Skeletal muscle tissue (tissue), 4 donors: Measurements from ENCODE around the gene PHF1. TPM values are rescaled to one million over a fixed set of nuclear protein-coding genes. Genes with fewer than 3 reads are reported as not detected.

Experiments
- H3K27ac ChIP-seq: one replicate; pipeline ENCODE4 v1.7.0; 2013; ENCODE audit warnings: mild to moderate bottlenecking, low read depth, low read length, inconsistent platforms
- H3K27me3 ChIP-seq, 3 donors: one replicate each; pipeline ENCODE4 v1.7.0; 2013; ENCODE audit warnings: low read length in 3 of 3; ENCODE audit not compliant: control insufficient read depth in 3 of 3, insufficient read depth in 3 of 3
- H3K36me3 ChIP-seq, 3 donors: one replicate each; pipeline ENCODE4 v1.7.0; 2013; ENCODE audit warnings: low read length in 3 of 3; ENCODE audit not compliant: control insufficient read depth in 3 of 3, insufficient read depth in 3 of 3
- H3K4me1 ChIP-seq, 3 donors: one replicate each; pipeline ENCODE4 v1.7.0; 2013; ENCODE audit warnings: low read length in 3 of 3, mild to moderate bottlenecking in 3 of 3; ENCODE audit not compliant: control insufficient read depth in 3 of 3, insufficient read depth in 3 of 3
- H3K4me3 ChIP-seq, 3 donors: one replicate each; pipeline ENCODE4 v1.7.0; 2013; ENCODE audit warnings: low read length in 3 of 3
- H3K9ac ChIP-seq, 3 donors: one replicate each; pipeline ENCODE4 v1.7.0; 2013; ENCODE audit warnings: low read length in 3 of 3, mild to moderate bottlenecking in 3 of 3, moderate library complexity in 2 of 3, low read depth in 1 of 3
- H3K9me3 ChIP-seq, 3 donors: one replicate each; pipeline ENCODE4 v1.7.0; 2013; ENCODE audit warnings: low read length in 3 of 3; ENCODE audit not compliant: control insufficient read depth in 3 of 3
- total RNA-seq: library from RNA; depleted of rRNA; stranded (reverse); fragments of >200 nt; gene quantifications from one replicate; pipeline ENCODE4 v1.2.3, GENCODE V29; 2014
- donor health status: Osteomylitis.

Gene PHF1
- total RNA-seq, 1 donor from 2014 or later = 5.7 TPM

GRCh38 chr6:33407132-33407718, 3.6 kb upstream of the PHF1 start:
- Histone ChIP-seq H3K27me3 (no peaks in the 10 kb centered on the region), H3K36me3 (peaks cover 0 to 2% (median under 1%) of the 10 kb centered on the region in 3 donors), H3K4me3 (no peak overlapping the region), H3K9ac (no peak overlapping the region), H3K9me3 (no peaks in the 10 kb centered on the region), H3K4me1 (peaks cover 11 to 17% (median 14%) of the 10 kb centered on the region in 3 donors), H3K27ac (no peak overlapping the region)

- Histone ChIP-seq H3K27me3 (no peaks in the 10 kb centered on the region), H3K9ac (peak overlapping the region; percentile 63 to 87 (median 82)), H3K4me1 (peaks cover 14 to 28% (median 18%) of the 10 kb centered on the region in 3 donors)
Measured at GRCh38 chr6:33410050-33410710, 634 bp upstream of the PHF1 start.

GRCh38 chr6:33411632-33412005, 805 bp downstream of the PHF1 start:
- H3K4me1 ChIP-seq = peaks cover 22 to 39% (median 27%) of the 10 kb centered on the region in 3 donors
- H3K4me3 ChIP-seq = peak overlapping the region; percentile 76 to 89 (median 82)
- peak overlapping the region; percentile 94 for H3K27ac ChIP-seq
- H3K36me3 ChIP-seq = peaks cover 36 to 42% (median 41%) of the 10 kb centered on the region in 3 donors
- H3K9me3 ChIP-seq = no peaks in the 10 kb centered on the region
- H3K9ac ChIP-seq = peak overlapping the region; percentile 78 to 88 (median 84)
- H3K27me3 ChIP-seq = no peaks in the 10 kb centered on the region

More at GRCh38 chr6:33410050-33410710, 634 bp upstream of the PHF1 start:
- peak overlapping the region; percentile 67 to 87 (median 84) for H3K4me3 ChIP-seq
- H3K36me3 ChIP-seq = peaks cover 26 to 29% (median 28%) of the 10 kb centered on the region in 3 donors
- H3K27ac ChIP-seq = peak overlapping the region; percentile 94
- no peaks in the 10 kb centered on the region for H3K9me3 ChIP-seq

GRCh38 chr6:33412140-33413009, 1.6 kb downstream of the PHF1 start:
- Histone ChIP-seq H3K36me3 (peaks cover 39 to 45% (median 41%) of the 10 kb centered on the region in 3 donors), H3K4me1 (peaks cover 29 to 47% (median 34%) of the 10 kb centered on the region in 3 donors), H3K4me3 (peak overlapping the region in 2 of 3 donors; percentile 1 to 38), H3K27me3 (no peaks in the 10 kb centered on the region), H3K9me3 (no peaks in the 10 kb centered on the region), H3K9ac (peak overlapping the region in 1 of 3 donors; percentile 78), H3K27ac (peak overlapping the region; percentile 94)

- peaks cover 35 to 54% (median 42%) of the 10 kb centered on the region in 3 donors for H3K4me1 ChIP-seq
Measured at GRCh38 chr6:33413241-33414120, 2.7 kb downstream of the PHF1 start.

GRCh38 chr6:33414592-33415271, 3.9 kb downstream of the PHF1 start:
- Histone ChIP-seq H3K9ac (no peak overlapping the region), H3K4me3 (no peak overlapping the region), H3K27ac (no peak overlapping the region), H3K27me3 (no peaks in the 10 kb centered on the region), H3K4me1 (peaks cover 37 to 56% (median 48%) of the 10 kb centered on the region in 3 donors), H3K36me3 (peaks cover 39 to 45% (median 41%) of the 10 kb centered on the region in 3 donors), H3K9me3 (no peaks in the 10 kb centered on the region)

More at GRCh38 chr6:33413241-33414120, 2.7 kb downstream of the PHF1 start:
- Histone ChIP-seq H3K27me3 (no peaks in the 10 kb centered on the region), H3K9me3 (no peaks in the 10 kb centered on the region), H3K9ac (no peak overlapping the region), H3K4me3 (no peak overlapping the region), H3K27ac (no peak overlapping the region), H3K36me3 (peaks cover 39 to 45% (median 41%) of the 10 kb centered on the region in 3 donors)

GRCh38 chr6:33415831-33416230, 5.0 kb downstream of the PHF1 start:
- no peak overlapping the region for H3K9ac ChIP-seq
- no peak overlapping the region for H3K27ac ChIP-seq
- H3K4me3 ChIP-seq = no peak overlapping the region
- no peaks in the 10 kb centered on the region for H3K27me3 ChIP-seq
- H3K4me1 ChIP-seq = peaks cover 35 to 53% (median 46%) of the 10 kb centered on the region in 3 donors
- no peaks in the 10 kb centered on the region for H3K9me3 ChIP-seq
- H3K36me3 ChIP-seq = peaks cover 39 to 45% (median 41%) of the 10 kb centered on the region in 3 donors

GRCh38 chr6:33416386-33417127, 5.7 kb downstream of the PHF1 start:
- H3K27ac ChIP-seq = peak overlapping the region; percentile 17

More at GRCh38 chr6:33416386-33417127, 5.7 kb downstream of the PHF1 start:
- Histone ChIP-seq H3K27me3 (no peaks in the 10 kb centered on the region), H3K4me3 (peak overlapping the region; percentile 89 to 91 (median 90)), H3K9me3 (no peaks in the 10 kb centered on the region), H3K36me3 (peaks cover 39 to 45% (median 41%) of the 10 kb centered on the region in 3 donors), H3K9ac (peak overlapping the region in 2 of 3 donors; percentile 44 to 84), H3K4me1 (peaks cover 33 to 49% (median 42%) of the 10 kb centered on the region in 3 donors)
